Hepatocyte (in vitro differentiated cells): ENCODE results near the gene PNMA8C. TPM values are rescaled to one million over a fixed set of nuclear protein-coding genes. Genes with fewer than 3 reads are reported as not detected.
A peak's percentile ranks its signal among the peaks of the same experiment; 100 is the strongest.

Experiments used
- DNase-seq: peaks from one replicate; pipeline ENCODE4 v3.0.0-alpha.2; 2016; ENCODE audit warnings: low spot score
- H2AFZ ChIP-seq: fragments of 200-600 bp; sonication (generic); 2 replicates; pipeline ENCODE4 v1.6.0; 2016; ENCODE audit warnings: antibody characterized with exemption, mild to moderate bottlenecking
- H3K27ac ChIP-seq: fragments of 200-600 bp; sonication (generic); 2 replicates; pipeline ENCODE4 v1.5.1; 2016; ENCODE audit warnings: mild to moderate bottlenecking
- H3K27me3 ChIP-seq: fragments of 200-600 bp; sonication (generic); 2 replicates; pipeline ENCODE4 v1.6.1; 2016
- H3K36me3 ChIP-seq: fragments of 200-600 bp; sonication (generic); replicated peaks from 2 replicates; pipeline ENCODE4 v1.5.1; 2016; ENCODE audit warnings: low read depth; ENCODE audit not compliant: insufficient read depth
- H3K4me1 ChIP-seq: fragments of 200-600 bp; sonication (generic); 2 replicates; pipeline ENCODE4 v1.5.1; 2016; ENCODE audit warnings: mild to moderate bottlenecking, moderate library complexity; ENCODE audit not compliant: insufficient read depth
- H3K4me2 ChIP-seq: fragments of 200-600 bp; sonication (generic); 2 replicates; pipeline ENCODE4 v1.6.0; 2016
- H3K4me3 ChIP-seq: fragments of 200-600 bp; sonication (generic); 2 replicates; pipeline ENCODE4 v1.5.1; 2016; ENCODE audit warnings: mild to moderate bottlenecking
- H3K79me2 ChIP-seq: fragments of 200-600 bp; sonication (generic); 2 replicates; pipeline ENCODE4 v1.6.0; 2017; ENCODE audit warnings: mild to moderate bottlenecking
- H3K9me2 ChIP-seq: fragments of 200-600 bp; sonication (generic); replicated peaks from 2 replicates; pipeline ENCODE4 v1.6.0; 2017; ENCODE audit warnings: mild to moderate bottlenecking; ENCODE audit not compliant: insufficient read depth
- H3K9me3 ChIP-seq: fragments of 200-600 bp; sonication (generic); 2 replicates; pipeline ENCODE4 v1.5.1; 2016; ENCODE audit warnings: low read depth, mild to moderate bottlenecking
- H4K20me1 ChIP-seq: fragments of 200-600 bp; sonication (generic); 2 replicates; pipeline ENCODE4 v1.6.0; 2016; ENCODE audit warnings: mild to moderate bottlenecking; ENCODE audit not compliant: insufficient read depth, poor library complexity, severe bottlenecking
- EZH2 ChIP-seq: fragments of 200-600 bp; sonication (generic); IDR thresholded peaks from 2 replicates; pipeline ENCODE4 v1.6.1; 2016; ENCODE audit warnings: antibody characterized with exemption, mild to moderate bottlenecking, borderline replicate concordance
- EZH2phosphoT487 ChIP-seq: fragments of 200-600 bp; sonication (generic); IDR thresholded peaks from one replicate; pipeline ENCODE4 v1.6.1; 2018; ENCODE audit warnings: antibody characterized with exemption, mild to moderate bottlenecking, low read depth, moderate library complexity; ENCODE audit not compliant: unreplicated experiment, severe bottlenecking
- WGBS: methylation state at CpG from one replicate; pipeline ENCODE4 v1.1.6; 2016; ENCODE audit warnings: low lambda C conversion rate; ENCODE audit errors: missing lambda C conversion rate; 5-methylcytosine and 5-hydroxymethylcytosine counted together
- polyA plus RNA-seq: library from polyadenylated mRNA; unstranded; fragments of >200 nt; fragmentation: Nextera tagmentation; extraction: Ambion mirVana; gene quantifications from 2 replicates; pipeline ENCODE4 v1.2.1, GENCODE V29; 2016
- total RNA-seq: library from RNA; depleted of rRNA; stranded (reverse); fragments of >200 nt; gene quantifications from 2 replicates; pipeline ENCODE4 v1.2.3, GENCODE V29; 2014
- TF ChIP-seq, protein P1 (sequence below): fragments of 200-600 bp; sonication (generic); IDR thresholded peaks from 2 replicates; pipeline ENCODE4 v1.5.1; 2016; ENCODE audit warnings: antibody characterized with exemption, mild to moderate bottlenecking; ENCODE audit not compliant: poor library complexity

PNMA8C gene
- total and polyA plus RNA-seq, 2 experiments from 2014 or later: 0.27 TPM; not detected in 1

GRCh38 chr19:46427518-46428045 lies 1.2 kb downstream of the PNMA8C start:
- TF ChIP-seq EZH2phosphoT487: no peak
- TF ChIP-seq, protein P1, sequence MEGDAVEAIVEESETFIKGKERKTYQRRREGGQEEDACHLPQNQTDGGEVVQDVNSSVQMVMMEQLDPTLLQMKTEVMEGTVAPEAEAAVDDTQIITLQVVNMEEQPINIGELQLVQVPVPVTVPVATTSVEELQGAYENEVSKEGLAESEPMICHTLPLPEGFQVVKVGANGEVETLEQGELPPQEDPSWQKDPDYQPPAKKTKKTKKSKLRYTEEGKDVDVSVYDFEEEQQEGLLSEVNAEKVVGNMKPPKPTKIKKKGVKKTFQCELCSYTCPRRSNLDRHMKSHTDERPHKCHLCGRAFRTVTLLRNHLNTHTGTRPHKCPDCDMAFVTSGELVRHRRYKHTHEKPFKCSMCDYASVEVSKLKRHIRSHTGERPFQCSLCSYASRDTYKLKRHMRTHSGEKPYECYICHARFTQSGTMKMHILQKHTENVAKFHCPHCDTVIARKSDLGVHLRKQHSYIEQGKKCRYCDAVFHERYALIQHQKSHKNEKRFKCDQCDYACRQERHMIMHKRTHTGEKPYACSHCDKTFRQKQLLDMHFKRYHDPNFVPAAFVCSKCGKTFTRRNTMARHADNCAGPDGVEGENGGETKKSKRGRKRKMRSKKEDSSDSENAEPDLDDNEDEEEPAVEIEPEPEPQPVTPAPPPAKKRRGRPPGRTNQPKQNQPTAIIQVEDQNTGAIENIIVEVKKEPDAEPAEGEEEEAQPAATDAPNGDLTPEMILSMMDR: no peak
- no peak for TF ChIP-seq EZH2
- H3K27ac ChIP-seq: no peak overlapping the region
- no peaks in the 10 kb centered on the region for H3K79me2 ChIP-seq
- H3K4me1 ChIP-seq: peaks cover 4% of the 10 kb centered on the region
- WGBS: 83% methylated on average over 12 of the region's 17 CpGs
- H2AFZ ChIP-seq: no peak overlapping the region
- H3K27me3 ChIP-seq: peaks cover 22% of the 10 kb centered on the region
- H3K36me3 ChIP-seq: no peaks in the 10 kb centered on the region
- H3K9me2 ChIP-seq: no peaks in the 10 kb centered on the region
- H3K4me2 ChIP-seq: no peak overlapping the region
- H3K4me3 ChIP-seq: no peak overlapping the region
- H4K20me1 ChIP-seq: no peaks in the 10 kb centered on the region
- no peaks in the 10 kb centered on the region for H3K9me3 ChIP-seq
- DNase-seq: no peak

- Histone ChIP-seq H3K27ac (peak overlapping the region; percentile 47), H3K9me2 (no peaks in the 10 kb centered on the region), H3K4me2 (peak overlapping the region; percentile 83), H3K79me2 (no peaks in the 10 kb centered on the region), H3K36me3 (no peaks in the 10 kb centered on the region), H3K4me1 (peaks cover 4% of the 10 kb centered on the region), H3K27me3 (peaks cover 22% of the 10 kb centered on the region), H3K4me3 (peak overlapping the region; percentile 16), H2AFZ (peak overlapping the region; percentile 56), H4K20me1 (no peaks in the 10 kb centered on the region), H3K9me3 (no peaks in the 10 kb centered on the region)
- 8% methylated on average over 32 of the region's 32 CpGs for WGBS
- peak; percentile 94 for DNase-seq
- TF ChIP-seq EZH2 (no peak), EZH2phosphoT487 (no peak)
- TF ChIP-seq, protein P1: no peak
These were observed 2.1 kb downstream of the PNMA8C start for GRCh38 chr19:46426506-46427162.

DNA sequence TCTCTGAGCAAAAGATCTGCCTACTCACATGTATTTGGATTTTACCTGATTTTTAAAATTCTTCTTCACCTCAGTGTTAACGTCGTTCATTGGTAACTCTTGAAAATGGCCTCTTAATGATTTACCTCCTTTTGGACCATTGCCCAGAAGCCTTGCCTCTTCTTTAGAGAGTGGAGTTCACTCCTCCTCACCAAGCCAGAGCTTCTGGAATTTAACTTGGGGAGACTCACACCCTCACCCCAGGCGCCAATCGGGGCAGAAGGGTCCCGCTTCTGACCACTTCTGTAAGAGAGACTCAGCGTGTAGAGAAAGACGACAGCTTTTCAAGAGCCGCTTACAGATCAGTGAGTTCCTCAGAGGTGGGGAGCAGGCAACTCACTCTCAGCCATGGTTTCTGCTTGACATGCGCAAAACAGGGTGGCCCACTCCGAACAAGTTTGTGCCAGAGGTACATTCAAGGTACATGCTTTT lies 2.7 kb downstream of the PNMA8C start:
- no peaks in the 10 kb centered on the region for H3K79me2 ChIP-seq
- no peaks in the 10 kb centered on the region for H3K9me3 ChIP-seq
- H3K27me3 ChIP-seq: peaks cover 22% of the 10 kb centered on the region
- DNase-seq: peak; percentile 62
- no peaks in the 10 kb centered on the region for H4K20me1 ChIP-seq
- no peaks in the 10 kb centered on the region for H3K9me2 ChIP-seq
- 25% methylated on average over 10 of the region's 10 CpGs for WGBS
- peak overlapping the region; percentile 47 for H3K27ac ChIP-seq
- H3K36me3 ChIP-seq: no peaks in the 10 kb centered on the region
- H3K4me2 ChIP-seq: peak overlapping the region; percentile 83
- TF ChIP-seq EZH2phosphoT487 (no peak), EZH2 (no peak)
- TF ChIP-seq, protein P1: no peak
- peaks cover 4% of the 10 kb centered on the region for H3K4me1 ChIP-seq
- H2AFZ ChIP-seq: peak overlapping the region; percentile 56
- peak overlapping the region; percentile 16 for H3K4me3 ChIP-seq
